IPS-15b (cell line): Measurements from ENCODE around the gene FTO.

Experiments used
- H3K27me3 ChIP-seq: one replicate; pipeline ENCODE4 v1.6.1; 2013; ENCODE audit warnings: low read length; ENCODE audit not compliant: control insufficient read depth, insufficient read depth
- H3K36me3 ChIP-seq: one replicate; pipeline ENCODE4 v1.6.1; 2013; ENCODE audit warnings: low read length; ENCODE audit not compliant: control insufficient read depth, insufficient read depth
- H3K4me1 ChIP-seq: one replicate; pipeline ENCODE4 v1.6.1; 2013; ENCODE audit warnings: mild to moderate bottlenecking, low read length; ENCODE audit not compliant: control insufficient read depth, insufficient read depth
- H3K4me3 ChIP-seq: one replicate; pipeline ENCODE4 v1.5.1; 2013; ENCODE audit warnings: low read depth, low read length
- H3K9ac ChIP-seq: one replicate; pipeline ENCODE4 v1.6.1; 2013; ENCODE audit warnings: low read depth, mild to moderate bottlenecking, low read length
- H3K9me3 ChIP-seq: one replicate; pipeline ENCODE4 v1.6.1; 2013; ENCODE audit warnings: mild to moderate bottlenecking, low read length; ENCODE audit not compliant: control insufficient read depth, insufficient read depth

FTO gene

DNA sequence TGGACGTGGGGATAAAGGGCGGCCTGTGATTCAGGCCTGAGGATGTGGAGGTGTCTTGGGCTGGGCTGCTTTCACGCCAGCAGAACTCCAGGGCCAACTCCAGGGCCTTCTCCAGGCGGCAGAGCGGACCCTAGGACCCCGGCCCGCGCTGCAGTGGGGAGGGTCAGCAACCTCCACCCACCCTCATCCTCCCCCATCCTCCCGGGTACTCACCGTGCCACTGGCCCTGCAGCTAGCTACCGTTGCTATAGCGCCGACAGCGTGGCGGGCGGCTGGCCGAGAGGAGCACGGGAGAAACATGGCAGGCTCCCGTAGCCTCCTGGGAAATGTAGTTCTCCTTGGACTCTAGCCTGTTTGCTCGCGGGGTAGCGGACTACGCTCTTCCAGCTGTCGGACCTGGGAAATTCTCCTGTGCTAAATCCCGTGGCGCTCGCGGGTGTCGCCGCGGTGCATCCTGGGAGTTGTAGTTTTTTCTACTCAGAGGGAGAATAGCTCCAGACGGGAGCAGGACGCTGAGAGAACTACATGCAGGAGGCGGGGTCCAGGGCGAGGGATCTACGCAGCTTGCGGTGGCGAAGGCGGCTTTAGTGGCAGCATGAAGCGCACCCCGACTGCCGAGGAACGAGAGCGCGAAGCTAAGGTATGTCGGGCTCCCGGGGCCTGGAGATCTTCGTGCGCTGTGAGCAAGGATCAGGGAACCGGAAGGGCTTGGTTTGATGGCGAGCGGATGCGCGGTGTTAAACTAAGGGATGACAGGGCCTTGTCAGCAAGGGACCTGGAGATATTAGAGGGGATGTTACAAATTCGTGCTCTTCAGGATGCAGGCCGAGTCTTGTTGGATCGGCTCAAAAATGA is at the start of gene FTO, which contains the start of gene RPGRIP1L:
Gene FTO, plus strand, starts transcription at position 567 of the 855 bp plus-strand sequence.
Gene RPGRIP1L, minus strand, starts transcription at position 270 of the 855 bp plus-strand sequence. CDS start 3,136 bp downstream, outside the sequence.
- Histone ChIP-seq H3K9ac (peak within 1 kb of the TSS; percentile 27), H3K4me1 (no peaks in the 10 kb centered on the region), H3K36me3 (no peaks in the 10 kb centered on the region), H3K9me3 (no peaks in the 10 kb centered on the region), H3K27me3 (no peaks in the 10 kb centered on the region), H3K4me3 (peak within 1 kb of the TSS; percentile 96)

DNA sequence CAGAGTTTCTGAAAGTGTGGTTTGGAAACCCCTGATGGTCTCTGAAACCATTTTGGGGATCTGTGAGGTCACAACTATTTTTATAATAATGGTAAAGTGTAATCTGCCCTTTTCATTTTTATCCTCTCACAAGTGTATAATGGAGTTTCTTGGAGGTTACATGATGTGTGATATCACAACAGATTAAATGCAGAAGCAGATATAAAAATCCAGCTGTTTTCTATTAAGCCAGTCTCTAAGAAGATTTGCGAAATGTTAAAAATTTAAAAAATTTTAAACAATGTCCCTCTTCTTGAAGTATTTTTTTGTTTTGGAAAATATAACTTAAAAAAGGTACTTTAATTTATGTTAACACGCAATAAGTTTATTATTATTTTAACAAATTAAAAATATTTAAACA is 49.0 kb upstream of the FTO start:
- H3K27me3 ChIP-seq: no peaks in the 10 kb centered on the region
- H3K9me3 ChIP-seq: no peaks in the 10 kb centered on the region
- H3K4me1 ChIP-seq: peaks cover 6% of the 10 kb centered on the region
- H3K9ac ChIP-seq: no peak overlapping the region
- no peaks in the 10 kb centered on the region for H3K36me3 ChIP-seq
- no peak overlapping the region for H3K4me3 ChIP-seq

DNA sequence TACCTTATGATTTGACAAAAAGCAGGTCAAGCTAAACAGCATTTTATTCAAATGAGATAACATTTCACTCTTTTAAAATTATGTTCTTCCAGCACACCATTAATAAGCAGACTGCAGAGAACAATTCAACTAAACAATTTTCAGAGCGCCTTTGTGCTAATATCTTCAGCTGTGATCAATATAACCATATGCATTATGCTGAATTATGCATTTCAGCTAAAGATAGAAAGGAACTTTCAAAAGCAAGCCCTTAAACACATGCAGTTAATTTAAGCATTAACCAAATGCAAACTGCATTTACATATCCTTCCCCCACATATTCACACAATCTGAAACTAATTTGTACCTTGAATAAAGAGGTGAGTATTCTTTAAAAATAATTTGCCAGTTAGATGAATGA is 41.9 kb upstream of the FTO start:
- no peaks in the 10 kb centered on the region for H3K27me3 ChIP-seq
- H3K36me3 ChIP-seq: no peaks in the 10 kb centered on the region
- H3K4me1 ChIP-seq: no peaks in the 10 kb centered on the region
- no peaks in the 10 kb centered on the region for H3K9me3 ChIP-seq
- H3K4me3 ChIP-seq: no peak overlapping the region
- no peak overlapping the region for H3K9ac ChIP-seq

GRCh38 chr16:53664724-53665345 is 39.1 kb upstream of the FTO start:
- H3K9me3 ChIP-seq: no peaks in the 10 kb centered on the region
- no peaks in the 10 kb centered on the region for H3K27me3 ChIP-seq
- H3K4me3 ChIP-seq: no peak overlapping the region
- no peaks in the 10 kb centered on the region for H3K36me3 ChIP-seq
- H3K9ac ChIP-seq: no peak overlapping the region
- no peaks in the 10 kb centered on the region for H3K4me1 ChIP-seq

DNA sequence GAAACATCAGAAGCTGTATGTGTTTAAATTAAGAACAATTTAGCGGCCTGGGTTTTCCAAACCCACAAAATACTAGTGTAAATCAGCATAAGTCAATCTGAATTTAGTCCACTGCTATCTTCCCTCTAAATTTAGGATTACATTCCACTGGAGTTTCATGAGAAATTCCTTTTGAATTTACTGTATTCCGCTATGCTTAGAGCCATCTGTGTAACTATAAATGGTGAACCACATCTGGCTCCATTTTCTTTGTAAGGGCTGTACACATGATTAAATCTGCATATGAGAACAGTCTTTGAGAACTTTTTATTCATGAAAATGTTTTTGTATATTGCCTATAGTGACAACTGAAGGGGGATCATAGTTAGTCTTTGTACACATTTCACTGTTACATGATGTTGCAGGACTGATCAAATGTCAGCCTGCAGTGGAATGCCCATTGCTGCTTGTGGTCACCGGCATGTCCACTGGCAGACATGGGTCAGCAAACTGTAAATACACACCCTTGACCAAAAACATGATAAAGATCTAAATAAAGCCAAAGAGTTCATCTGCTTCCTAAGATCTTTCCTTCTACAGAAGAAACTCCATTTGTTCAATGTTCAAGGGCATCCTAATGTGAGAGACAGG is 37.1 kb upstream of the FTO start:
- Histone ChIP-seq H3K4me1 (no peaks in the 10 kb centered on the region), H3K9ac (no peak overlapping the region), H3K4me3 (no peak overlapping the region), H3K36me3 (no peaks in the 10 kb centered on the region), H3K9me3 (no peaks in the 10 kb centered on the region), H3K27me3 (no peaks in the 10 kb centered on the region)

GRCh38 chr16:53668869-53669268 is 35.1 kb upstream of the FTO start:
- H3K36me3 ChIP-seq: no peaks in the 10 kb centered on the region
- H3K9ac ChIP-seq: no peak overlapping the region
- H3K27me3 ChIP-seq: no peaks in the 10 kb centered on the region
- no peaks in the 10 kb centered on the region for H3K4me1 ChIP-seq
- H3K9me3 ChIP-seq: no peaks in the 10 kb centered on the region
- no peak overlapping the region for H3K4me3 ChIP-seq

DNA sequence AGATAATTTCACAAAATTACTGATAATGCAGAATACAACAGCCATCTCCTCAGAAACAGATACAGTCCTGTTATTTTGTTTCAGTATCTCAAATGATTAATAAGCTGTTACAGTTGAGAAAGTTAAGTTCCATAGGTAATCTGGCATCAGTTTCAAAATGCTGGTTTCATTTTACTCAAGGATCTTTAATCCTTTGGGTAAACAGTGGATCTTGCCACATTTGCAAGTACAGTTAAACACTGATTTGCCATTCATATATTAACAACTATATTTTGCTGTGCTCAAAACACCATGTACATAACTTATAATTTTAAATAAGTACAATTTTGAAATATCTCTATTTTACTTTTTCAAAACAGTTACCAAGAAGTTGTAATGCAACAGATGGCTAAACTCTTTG is 31.5 kb upstream of the FTO start:
- Histone ChIP-seq H3K36me3 (no peaks in the 10 kb centered on the region), H3K27me3 (no peaks in the 10 kb centered on the region), H3K9ac (no peak overlapping the region), H3K4me1 (no peaks in the 10 kb centered on the region), H3K4me3 (no peak overlapping the region), H3K9me3 (no peaks in the 10 kb centered on the region)

DNA sequence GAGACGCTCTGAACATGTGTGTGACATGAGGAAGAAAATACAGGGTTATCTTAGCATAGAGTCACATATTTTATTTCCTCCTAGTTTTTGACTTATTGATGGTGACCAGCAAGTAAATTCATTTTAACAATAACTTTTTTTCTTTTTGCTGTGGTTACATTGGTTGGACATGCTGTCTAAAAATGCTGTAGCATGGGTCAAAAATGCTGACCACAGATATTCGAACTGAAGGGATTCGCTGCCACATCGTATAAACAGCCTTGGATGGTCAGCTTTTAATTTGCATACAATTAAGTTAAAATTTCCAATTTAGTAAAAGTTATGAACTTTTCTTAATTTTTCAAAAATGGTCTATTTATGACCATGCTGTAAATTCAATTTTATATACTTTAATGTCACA is 30.8 kb upstream of the FTO start:
- H3K36me3 ChIP-seq: no peaks in the 10 kb centered on the region
- no peak overlapping the region for H3K4me3 ChIP-seq
- no peaks in the 10 kb centered on the region for H3K27me3 ChIP-seq
- H3K4me1 ChIP-seq: no peaks in the 10 kb centered on the region
- H3K9me3 ChIP-seq: no peaks in the 10 kb centered on the region
- no peak overlapping the region for H3K9ac ChIP-seq

- H3K4me1 ChIP-seq: no peaks in the 10 kb centered on the region
- H3K27me3 ChIP-seq: no peaks in the 10 kb centered on the region
- H3K4me3 ChIP-seq: no peak overlapping the region
- H3K9ac ChIP-seq: no peak overlapping the region
- H3K36me3 ChIP-seq: no peaks in the 10 kb centered on the region
- H3K9me3 ChIP-seq: no peaks in the 10 kb centered on the region
These were observed 25.8 kb upstream of the FTO start for GRCh38 chr16:53678155-53678554.

GRCh38 chr16:53678756-53679343 is 25.1 kb upstream of the FTO start:
- no peaks in the 10 kb centered on the region for H3K9me3 ChIP-seq
- H3K27me3 ChIP-seq: no peaks in the 10 kb centered on the region
- no peaks in the 10 kb centered on the region for H3K4me1 ChIP-seq
- no peak overlapping the region for H3K4me3 ChIP-seq
- no peaks in the 10 kb centered on the region for H3K36me3 ChIP-seq
- H3K9ac ChIP-seq: no peak overlapping the region

GRCh38 chr16:53680756-53681155 is 23.2 kb upstream of the FTO start:
- Histone ChIP-seq H3K4me1 (no peaks in the 10 kb centered on the region), H3K27me3 (no peaks in the 10 kb centered on the region), H3K9me3 (no peaks in the 10 kb centered on the region), H3K36me3 (no peaks in the 10 kb centered on the region), H3K9ac (no peak overlapping the region), H3K4me3 (no peak overlapping the region)
